ENCODE results near the gene NEK6.

The NEK6 gene

DNA sequence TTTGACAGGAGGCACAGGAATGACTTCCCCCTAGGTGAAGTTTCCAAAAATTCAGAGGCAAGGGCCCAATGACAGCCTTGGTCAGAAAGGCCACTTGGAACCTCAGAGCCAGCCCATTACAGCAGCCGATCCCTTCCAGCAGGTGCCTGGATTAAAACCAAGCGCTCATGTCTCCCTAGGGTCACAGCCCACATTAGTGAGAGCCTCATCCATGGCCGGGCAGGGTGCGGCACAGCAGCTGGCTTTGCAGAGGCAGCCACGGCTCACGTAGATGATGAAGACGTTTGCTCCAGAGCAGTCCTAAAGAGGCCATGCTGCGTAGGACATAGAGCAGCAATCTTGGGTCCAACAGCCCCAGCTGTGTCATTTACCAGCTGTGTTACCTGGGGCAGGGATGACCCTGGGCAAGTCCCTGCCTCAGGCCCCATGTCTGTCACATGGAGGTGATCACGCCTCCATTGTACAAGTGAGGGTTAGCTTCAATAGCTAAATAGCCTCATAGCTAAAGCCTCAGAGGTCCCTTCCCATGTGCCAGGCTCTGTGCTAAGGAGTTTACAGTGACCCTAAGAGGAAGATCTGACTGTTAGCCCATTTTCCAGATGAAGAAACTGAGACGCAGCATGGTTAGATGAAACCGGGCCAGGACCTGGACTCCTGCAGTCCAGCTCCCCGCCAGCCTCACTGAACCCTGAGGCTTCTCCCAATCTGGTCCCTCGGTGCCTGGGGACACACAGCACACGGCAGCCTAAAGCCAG lies 39.2 kb downstream of the NEK6 start:
- DNase-seq (ENCODE audit: low read depth in 2 of 2), result no peak

DNA sequence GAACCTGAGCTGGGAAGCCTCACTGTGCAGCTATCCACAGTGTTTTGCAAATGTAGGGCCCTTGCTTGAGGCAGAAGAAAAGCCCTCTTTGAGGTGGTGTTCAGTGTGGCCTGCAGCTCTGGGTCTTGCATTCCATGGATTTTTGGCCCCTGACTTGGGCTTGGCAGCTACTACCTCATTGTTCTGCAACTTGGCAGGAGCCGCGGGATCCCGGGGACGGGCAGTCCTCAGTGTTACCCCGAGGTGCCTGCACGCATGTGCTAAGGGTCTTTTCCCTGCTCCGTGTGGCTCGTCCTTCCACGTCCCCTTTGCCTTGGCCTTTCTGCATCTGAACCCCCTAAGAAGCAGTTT lies 39.8 kb downstream of the NEK6 start:
- DNase-seq (ENCODE audit: low read depth in 2 of 2), result no peak

DNA sequence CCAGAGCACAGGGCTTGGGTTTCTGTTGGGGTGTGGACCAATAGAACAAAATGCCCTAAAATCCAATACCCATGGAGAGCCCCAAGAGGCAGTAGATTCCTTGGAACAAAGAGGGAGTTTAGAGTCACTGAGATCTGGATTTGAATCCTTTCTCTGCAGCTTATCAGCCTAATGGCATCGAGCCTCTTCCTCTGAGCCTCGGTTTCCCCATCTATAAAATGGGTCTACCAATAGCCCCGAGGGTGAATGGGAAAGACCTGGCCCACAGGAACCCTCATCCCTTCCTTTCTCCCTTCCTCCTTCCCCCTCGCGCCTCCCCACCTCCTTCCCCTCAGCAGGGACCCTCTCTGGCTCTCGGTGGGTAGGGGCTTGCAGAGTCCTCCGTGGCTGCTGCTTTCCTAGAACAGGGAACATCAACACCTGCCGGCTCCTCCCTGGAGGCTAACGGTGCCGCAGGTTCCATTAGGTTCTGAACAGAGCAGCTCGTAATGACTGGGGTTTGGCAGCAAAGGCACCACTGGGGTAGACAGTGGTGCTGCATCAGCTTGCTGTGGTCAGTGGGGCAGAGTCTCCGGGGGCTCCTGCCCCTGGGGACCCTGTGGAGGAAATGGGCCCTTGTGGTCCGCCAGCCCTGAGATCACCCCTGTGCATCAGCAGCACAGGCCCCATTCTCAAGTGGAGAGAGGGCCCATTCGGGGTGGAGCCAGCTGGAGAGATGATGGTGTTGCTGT lies 40.3 kb downstream of the NEK6 start:
- DNase-seq (ENCODE audit: low read depth in 2 of 2), result no peak

DNA sequence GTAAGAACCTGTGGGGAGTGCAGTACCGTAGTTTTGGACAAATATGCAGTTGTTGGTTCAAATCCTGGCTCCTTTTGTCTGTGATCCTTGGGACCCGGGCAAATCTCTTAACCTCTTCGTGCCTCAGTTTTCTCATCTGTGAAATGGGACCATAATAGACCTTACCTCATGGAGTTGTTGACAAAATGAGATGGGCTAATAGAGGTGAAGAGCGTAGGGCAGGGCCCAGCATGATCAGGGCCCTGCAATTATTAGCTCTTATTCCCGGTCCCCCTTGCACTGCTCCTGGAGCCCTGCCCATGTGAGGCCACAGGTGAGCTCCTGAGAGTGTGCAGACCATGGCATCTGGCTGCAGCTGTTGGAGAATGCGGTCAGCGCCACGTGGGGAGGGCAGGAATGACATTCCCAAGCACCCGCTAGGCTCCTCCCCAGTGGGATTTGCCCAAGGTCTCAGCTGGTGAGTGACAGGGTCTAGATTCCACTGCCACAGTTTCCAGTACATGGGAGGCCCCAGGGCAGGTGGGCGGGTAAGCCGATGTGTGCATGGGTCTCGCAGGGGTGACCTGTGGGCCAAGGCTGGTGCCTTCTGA lies 41.0 kb downstream of the NEK6 start:
- DNase-seq (ENCODE audit: low read depth in 2 of 2), result no peak

DNA sequence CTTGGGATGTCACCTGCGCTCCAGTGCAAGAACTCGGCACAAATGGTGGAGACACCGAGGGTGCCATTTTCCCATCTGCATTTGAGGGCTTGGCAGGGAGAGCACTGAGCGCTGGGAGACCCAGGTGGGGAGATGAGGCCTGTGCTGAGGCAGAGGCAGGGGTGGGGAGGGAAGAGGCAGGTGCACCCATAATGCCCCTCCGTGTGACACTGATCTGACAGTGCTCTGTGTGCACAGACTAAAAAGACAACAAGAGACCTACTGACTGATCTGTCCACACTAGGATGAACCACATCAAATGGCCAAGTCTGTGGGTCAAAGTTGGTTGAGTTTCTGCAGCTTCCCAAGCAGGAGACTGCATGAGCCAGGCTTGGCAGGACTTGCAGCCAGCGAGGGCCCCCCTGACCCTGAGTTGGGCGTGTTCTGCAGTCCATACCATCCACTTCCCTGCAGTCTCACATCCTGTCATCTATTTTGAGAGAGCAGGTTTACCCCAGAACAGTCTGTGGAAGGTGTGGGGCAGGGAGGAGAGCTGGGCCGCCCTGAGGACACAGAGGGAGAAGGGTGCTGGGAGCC lies 41.9 kb downstream of the NEK6 start:
- no peak for DNase-seq (ENCODE audit: low read depth in 2 of 2)

DNA sequence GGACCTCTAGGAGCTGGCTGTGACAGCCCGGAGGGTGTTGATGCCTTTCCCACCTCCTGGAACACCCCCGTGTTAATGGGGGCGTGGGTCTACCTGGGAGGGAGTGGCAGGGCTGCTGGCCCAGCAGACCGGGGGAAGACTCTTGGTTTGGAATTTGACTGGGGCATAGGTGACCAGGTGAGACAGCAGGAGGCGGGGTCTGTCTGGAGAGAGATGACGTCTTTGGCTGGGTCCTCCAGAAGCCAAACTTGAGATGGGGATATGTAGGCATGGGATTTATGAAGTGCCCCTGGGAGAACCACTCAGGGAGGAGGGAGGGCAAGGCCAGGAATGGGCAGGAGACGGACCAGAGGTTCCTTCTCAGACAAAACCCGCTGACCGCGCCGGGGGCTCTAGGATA lies 42.6 kb downstream of the NEK6 start:
- no peak for DNase-seq (ENCODE audit: low read depth in 2 of 2)

DNA sequence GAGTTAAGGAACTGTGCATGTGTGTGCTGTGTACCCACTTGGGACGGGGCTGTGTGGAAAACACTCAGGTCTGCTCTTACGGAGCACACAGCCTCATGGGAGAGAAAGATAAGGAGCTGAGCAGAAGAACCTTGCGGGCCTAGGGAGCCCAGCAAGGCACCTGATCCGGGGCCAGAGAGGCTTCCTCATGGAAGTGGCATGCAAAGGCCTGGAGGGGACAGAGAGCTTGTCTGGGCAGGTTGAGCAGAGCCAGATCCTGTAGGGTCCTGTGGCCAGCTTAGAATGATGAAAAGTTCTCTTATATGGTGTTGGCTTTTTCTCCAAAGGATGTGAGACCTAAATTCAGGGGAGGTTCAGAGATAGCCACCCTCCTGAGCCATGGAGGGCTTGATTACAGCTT lies 45.2 kb downstream of the NEK6 start:
- DNase-seq (ENCODE audit: low read depth in 2 of 2), result no peak

DNA sequence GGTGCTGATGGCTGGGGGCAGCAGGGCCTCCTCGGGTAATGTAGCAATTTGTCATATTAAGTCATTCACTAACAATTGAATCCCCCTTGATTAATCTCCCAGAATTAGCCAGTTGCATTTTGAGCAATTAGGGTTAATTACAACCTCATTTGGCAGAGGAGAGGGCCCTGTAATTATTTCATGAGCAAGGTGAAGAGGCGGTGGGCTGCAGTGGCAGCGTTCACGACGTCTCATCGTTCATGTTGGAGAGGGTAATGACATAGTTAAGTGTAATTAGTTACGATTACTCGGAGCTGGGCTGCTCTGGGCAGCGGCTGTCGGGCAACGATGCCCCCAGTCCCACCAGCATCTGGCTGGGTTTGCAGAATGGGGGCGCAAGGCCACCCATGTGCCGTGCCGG lies 46.0 kb downstream of the NEK6 start:
- DNase-seq (ENCODE audit: low read depth in 2 of 2), result no peak

DNA sequence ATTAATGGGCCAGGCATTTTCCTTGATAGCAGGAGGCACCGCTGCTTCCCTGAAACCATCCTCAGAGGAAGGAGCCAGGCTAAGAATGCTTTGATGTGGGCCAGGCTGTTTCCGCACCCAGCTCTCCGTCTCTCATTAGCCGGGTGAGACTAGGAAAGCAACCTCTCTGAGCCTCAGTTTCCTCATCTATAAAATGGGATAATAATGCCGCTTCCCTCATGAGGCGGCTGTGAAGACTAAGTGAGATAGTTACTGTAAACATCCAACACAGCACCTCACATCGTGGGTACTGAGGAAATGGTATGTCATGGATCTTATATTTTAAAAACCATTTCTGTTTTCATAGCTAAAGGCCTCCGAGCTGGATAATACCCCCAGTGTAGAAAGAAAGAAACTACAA lies 46.5 kb downstream of the NEK6 start:
- DNase-seq (ENCODE audit: low read depth in 2 of 2), result no peak

DNA sequence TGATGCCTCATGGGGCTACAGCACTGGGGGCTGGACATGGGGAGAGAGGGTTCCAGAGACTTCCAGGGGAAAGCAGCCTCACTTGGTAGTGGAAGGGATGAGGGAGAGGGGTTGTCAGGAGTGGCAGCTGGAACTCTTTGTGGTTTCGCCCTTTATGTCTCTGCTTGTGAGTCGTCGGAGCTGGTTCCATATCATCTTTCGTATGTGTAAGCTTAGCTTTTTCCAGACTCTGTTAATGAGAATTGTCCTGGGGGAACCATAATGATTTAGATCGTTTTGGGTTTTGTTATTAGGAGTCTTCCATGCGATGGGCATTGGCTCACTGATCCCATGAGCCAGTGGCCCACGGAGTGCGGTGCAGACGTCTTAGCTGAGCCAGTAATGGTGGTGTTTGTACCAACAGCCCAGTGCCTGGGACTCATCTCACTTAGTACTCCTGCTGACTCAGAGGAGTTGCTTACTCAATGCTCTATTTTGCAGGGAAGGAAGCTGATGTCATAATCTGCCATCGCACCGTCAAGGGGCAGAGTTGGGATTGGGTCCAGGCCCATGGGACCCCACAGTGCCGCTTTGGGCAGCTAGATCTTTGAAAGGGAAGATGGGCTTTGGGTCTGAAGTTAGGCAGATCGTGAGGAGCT lies 48.5 kb downstream of the NEK6 start:
- no peak for DNase-seq (ENCODE audit: low read depth in 2 of 2)

DNA sequence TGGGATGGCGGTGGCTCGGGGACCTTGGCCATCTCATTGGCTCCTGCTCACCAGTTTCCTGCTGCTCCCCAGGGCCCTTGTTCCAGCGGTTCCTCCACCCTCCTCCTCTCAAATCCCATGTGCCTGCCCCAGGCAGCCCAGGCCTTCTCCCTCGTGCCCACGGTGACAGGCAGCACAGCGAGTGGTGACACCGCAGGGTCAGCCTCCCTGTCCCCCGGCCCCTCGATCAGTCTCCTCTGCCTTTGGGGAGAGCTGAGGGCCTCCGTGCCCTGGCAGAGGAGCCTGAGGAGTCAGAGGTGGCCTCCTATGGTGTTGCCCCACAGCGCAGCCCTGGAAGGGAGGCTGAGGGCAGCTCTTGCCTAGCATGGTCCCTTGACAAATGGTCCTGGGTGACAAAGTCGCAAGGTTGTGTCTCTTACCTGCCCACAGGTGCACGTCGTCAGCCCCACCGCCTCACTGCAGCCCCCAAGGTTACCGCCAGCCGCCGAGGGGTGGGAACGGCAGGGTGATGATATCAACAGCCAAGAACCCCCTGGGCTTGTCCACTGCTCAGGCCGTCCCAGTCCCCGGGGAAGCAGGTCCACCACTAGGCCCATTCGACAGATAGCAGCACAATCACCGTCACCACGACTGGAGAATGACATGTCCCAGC lies 49.8 kb downstream of the NEK6 start:
- no peak for DNase-seq (ENCODE audit: low read depth in 2 of 2)

DNA sequence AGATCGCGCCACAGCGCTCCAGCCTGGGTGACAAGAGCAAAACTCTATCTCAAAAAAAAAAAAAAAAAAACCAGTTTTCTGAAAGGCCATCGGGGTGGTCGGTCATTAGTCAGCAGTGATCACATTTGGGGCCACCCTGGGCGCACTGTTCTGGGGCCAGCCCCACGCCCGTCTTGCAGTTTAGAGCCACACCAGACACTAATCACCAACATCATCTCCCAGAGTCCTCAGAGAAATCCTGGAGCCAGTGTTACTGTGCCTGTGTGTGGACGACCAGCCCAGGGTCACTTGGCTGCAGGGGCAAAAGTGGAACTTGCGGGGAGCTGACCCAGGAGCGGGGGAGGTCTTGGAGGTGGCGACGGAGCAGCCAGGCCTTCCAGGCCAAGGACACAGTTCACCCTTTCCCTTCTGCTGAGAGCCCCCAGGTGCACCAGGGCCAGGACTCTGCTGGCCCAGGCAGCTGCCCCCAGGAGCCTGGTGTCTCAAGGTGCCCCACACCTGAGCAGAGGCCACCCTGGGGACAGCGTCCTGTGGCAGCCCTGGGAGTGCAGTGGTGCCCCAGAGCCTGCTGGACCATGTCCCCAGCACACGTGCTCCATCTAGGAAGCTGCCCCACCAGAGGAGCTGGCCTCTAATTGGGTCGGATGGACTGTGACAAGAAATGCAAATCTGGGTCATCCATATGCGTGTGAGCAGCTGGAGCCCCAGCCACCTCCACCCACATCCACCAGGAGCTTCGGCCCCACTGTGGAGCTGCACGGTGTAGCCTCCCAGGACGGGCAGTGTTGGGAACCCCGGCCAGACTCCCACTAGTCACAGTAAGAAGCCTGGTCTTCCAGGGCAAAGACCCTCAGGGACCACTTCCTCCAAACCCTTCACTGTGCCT lies 51.1 kb downstream of the NEK6 start:
- DNase-seq (ENCODE audit: low read depth in 2 of 2), result no peak

DNA sequence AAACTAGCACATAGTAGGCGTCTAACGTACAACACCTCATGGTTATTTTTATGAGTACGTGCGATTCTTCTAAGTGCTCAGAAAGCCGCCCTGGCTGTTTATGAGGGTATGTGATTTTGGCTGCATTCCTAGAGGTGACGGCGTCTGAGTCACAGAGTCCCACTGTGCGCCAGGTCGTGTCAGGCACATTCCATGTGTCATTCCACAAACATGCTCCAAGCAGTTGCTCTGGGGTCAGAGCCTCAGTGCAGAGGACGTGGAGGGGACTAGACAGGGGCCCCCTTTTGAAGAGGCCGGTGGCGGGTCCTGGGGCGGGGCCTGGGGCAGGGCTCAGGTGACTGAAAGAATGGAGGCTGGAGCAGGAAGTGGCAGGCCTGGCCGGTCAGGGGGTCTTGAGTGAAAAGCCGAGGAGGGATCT lies 51.9 kb downstream of the NEK6 start:
- no peak for DNase-seq (ENCODE audit: low read depth in 2 of 2)

DNA sequence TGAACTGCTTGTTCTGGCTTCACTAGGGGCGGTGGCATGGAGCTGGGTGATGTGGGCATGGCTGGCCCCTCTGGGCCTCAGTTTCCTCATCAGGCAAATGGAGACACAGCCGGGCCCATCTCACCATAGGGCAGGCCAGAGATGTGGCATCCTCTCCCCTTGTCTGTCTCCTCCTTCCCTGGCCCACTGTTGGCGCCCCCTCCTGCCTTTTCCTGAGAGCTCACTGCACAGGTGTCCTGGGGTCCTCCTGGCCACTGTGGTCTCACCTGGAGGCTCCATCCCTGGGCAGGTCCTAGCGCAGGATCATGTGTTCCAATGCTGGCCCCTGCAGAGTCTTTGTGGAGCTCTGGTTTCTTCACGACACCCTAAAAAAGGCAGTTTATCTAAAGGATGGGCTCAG lies 53.5 kb downstream of the NEK6 start:
- no peak for DNase-seq (ENCODE audit: low read depth in 2 of 2)

DNA sequence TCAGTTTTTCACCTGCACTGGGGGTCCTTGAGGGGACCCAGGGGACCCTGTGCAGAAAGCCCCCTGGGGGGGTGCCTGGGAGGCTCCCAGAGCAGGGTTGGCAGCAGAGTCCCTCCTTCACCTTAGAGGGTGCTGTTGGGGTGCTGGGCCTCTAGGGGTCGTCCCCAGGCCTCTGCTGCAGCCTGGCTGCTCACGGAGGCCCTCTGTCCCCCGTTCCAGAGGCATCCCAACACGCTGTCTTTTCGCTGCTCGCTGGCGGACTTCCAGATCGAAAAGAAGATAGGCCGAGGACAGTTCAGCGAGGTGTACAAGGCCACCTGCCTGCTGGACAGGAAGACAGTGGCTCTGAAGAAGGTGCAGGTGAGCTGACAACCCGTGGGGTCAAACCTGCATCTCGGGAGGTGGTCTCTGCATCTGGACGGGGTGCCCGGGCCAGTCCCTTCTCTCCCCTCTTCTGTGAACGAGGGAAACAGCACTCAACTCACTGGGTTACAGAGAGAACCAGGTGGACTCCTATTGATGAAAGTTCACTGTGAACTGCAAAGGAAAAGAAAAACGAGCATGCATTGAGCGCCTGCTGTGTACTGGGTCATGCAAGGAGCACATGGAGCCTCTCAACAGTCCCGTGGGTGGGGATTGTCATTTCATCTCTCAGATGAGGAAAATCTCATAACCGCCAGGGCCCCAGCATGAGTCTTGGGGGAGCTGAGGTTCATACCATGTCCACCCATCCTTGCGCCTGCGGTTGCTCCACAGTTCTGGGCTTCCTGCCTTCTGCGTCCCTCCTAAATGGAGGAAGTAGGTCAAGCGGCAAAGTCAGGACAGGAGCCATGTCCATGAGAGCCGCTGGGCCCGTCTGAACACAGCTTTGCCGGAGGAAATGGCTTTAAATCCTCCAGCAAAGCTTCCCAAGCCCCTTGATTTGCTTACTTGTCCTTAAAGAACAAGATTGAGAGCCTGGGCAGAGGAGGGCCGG lies 54.8 kb downstream of the NEK6 start:
- no peak for DNase-seq (ENCODE audit: low read depth in 2 of 2)

DNA sequence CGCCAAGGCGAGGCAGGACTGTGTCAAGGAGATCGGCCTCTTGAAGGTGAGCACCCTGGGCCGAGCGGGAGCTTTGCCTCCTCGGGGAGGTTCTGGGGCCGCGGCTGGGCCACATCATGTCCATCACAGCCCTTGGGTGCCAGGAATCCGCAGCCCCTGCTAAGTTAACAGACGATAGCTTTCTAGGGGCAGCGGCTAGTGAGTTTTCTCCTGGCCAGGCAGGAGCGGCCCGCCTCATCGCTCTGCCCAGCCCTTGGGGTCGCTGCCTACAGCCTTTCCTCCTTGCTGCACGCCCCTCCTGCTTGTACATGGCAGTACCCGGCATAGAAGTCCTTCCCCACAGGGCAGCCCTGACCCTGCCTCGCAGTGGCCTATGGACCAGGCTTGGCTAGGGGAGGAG lies 56.2 kb downstream of the NEK6 start:
- no peak for DNase-seq (ENCODE audit: low read depth in 2 of 2)

DNA sequence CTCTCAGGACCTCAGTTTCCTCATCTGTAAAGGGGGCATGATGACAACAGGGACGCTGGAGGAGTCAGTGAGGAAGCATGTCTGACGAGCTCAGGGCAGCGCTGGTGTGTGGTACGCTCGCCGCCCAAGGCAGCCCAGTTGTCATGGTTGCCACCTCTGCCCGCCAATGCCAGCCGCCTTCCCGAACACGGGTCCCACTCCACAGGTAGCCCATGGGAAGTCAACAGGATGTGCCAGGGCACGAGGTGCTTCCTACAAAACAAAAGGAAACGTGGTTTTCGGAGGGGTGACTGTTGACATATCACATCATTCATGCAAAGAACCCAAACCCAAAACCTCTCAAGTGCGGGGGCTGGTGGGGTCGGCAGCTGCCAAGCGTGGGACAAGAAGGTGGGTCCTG lies 58.1 kb downstream of the NEK6 start:
- DNase-seq (ENCODE audit: low read depth in 2 of 2), result no peak

DNA sequence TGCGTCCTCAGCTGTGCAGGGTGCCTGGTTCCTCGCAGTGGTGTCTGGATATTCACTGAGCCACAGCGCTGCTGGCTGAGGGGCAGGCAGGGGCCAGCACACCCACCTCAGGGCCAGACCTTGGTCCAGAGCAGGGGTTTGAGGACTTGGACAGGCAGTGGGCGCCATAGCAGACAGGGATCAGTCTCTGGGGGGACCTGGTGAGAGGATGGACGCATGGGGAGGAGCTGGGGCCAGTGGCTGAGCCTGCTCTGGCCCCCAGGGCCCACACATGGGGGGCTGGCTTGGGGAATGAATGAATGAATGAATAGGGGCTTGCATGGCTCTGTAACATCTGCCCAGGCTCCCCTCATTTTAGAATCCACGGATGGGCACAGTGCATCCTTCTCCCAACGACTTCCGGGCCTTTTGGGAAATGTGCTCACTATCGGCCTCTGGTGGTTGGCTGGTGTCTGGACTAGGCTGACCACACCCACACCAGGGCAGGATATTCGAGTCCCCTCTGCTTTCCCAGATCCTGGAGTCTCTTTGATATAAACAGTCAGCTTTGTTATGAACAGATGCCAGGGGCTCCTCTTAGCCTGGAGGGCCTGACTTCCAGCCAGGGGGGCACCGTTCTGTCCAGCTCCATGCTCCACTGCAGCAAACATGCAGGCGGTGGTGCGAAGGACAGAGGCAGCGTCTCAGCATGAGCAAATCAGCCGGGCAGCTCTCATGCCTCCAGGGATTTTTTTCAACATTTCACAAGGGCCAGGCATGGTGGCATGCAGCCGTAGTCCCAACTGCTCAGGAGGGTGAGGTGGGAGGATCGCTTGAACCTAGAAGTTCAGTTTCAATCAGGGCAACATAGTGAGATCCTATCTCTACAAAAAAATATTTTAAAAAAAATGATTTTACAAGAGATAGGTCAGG lies 62.6 kb downstream of the NEK6 start:
- DNase-seq (ENCODE audit: low read depth in 2 of 2), result peak; percentile 10 to 52

DNA sequence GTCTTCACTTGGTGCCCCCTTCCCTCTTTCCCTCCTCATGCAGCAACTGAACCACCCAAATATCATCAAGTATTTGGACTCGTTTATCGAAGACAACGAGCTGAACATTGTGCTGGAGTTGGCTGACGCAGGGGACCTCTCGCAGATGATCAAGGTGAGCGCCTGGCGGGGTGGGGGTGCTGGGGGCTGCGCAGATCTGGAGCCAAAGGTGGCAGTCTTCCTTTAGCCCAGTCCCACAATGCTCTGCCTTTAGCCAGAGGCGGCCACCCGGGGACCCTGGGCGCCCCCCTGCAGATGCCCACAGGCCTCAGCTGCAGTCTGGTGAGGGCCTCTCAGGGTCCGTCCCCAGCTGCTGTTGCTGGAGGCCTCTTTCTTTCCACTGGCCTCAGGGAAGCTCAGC lies 63.7 kb downstream of the NEK6 start:
- no peak for DNase-seq (ENCODE audit: low read depth in 2 of 2)

Measured in stimulated activated CD4-positive, alpha-beta T cell treated with anti-CD3 and anti-CD28 coated beads, Interleukin-12 subunit alpha, Interleukin-12 subunit beta, amount 100 ng/mL, for 24 hours (primary cell).